K562 (cell line): ENCODE results near the gene EFEMP2.

Experiments
- CHCHD3 ChIP-seq: fragments of 250-450 bp; sonication (Bioruptor Pico); IDR thresholded peaks from 2 replicates; pipeline ENCODE4 v2.1.2; 2022; ENCODE audit warnings: mild to moderate bottlenecking
- FOSL1 ChIP-seq: fragments of 200-800 bp; sonication (Bioruptor generic); conservative IDR thresholded peaks from 2 replicates; pipeline ENCODE4 v1.6.1; 2016; ENCODE audit warnings: missing genetic modification characterization, missing compliant biosample characterization
- FOXA1 ChIP-seq: fragments of 450-650 bp; IDR thresholded peaks from 2 replicates; pipeline ENCODE4 v1.6.1; 2016; ENCODE audit warnings: mild to moderate bottlenecking, borderline replicate concordance
- GATA2 ChIP-seq: sonication (generic); formaldehyde crosslinking; IDR thresholded peaks from 2 replicates; pipeline ENCODE4 v1.4.0; 2020; ENCODE audit warnings: mild to moderate bottlenecking, missing genetic modification reagents
- LARP7 ChIP-seq: fragments of 450-650 bp; IDR thresholded peaks from 2 replicates; pipeline ENCODE4 v1.6.1; 2016
- MTA1 ChIP-seq: fragments of 450-650 bp; IDR thresholded peaks from 2 replicates; pipeline ENCODE4 v1.6.1; 2017; ENCODE audit warnings: borderline replicate concordance
- RAD21 ChIP-seq, 2 experiments: fragments of 250-450 bp in 1 of 2; fragments of 450-650 bp in 1 of 2; sonication (Bioruptor Pico) in 1 of 2; formaldehyde crosslinking in 1 of 2; IDR thresholded peaks in 1 of 2; conservative IDR thresholded peaks in 1 of 2; 2 replicates each; pipeline versions ENCODE4 v1.4.0 to v1.8.0; 2020 to 2022; ENCODE audit warnings: mild to moderate bottlenecking in 2 of 2, moderate library complexity in 1 of 2
- SMARCE1 ChIP-seq: fragments of 450-650 bp; IDR thresholded peaks from 2 replicates; pipeline ENCODE4 v1.7.1; 2016; ENCODE audit warnings: mild to moderate bottlenecking
- TCF7L2 ChIP-seq: fragments of 150-350 bp; IDR thresholded peaks from 2 replicates; pipeline ENCODE4 v1.6.1; 2016; ENCODE audit warnings: low read depth, mild to moderate bottlenecking, low read length, moderate library complexity
- ZKSCAN1 ChIP-seq: fragments of 150-350 bp; IDR thresholded peaks from 2 replicates; pipeline ENCODE4 v1.6.1; 2016; ENCODE audit warnings: low read depth, low read length
- TF ChIP-seq, protein P1 (sequence below), 3 experiments: IDR thresholded peaks in 2 of 3; conservative IDR thresholded peaks in 1 of 3; 2 replicates each; pipeline ENCODE4 v1.5.1; 2011 to 2012; ENCODE audit warnings: low read length in 3 of 3, mild to moderate bottlenecking in 3 of 3, control low read depth in 2 of 3, improper control_type of control experiment in 1 of 3, inconsistent platforms in 1 of 3, low read depth in 1 of 3, mixed read lengths in 1 of 3, moderate library complexity in 1 of 3; ENCODE audit not compliant: insufficient read depth in 2 of 3
- TF ChIP-seq, protein P2 (sequence below): fragments of 200-800 bp; sonication (Bioruptor generic); IDR thresholded peaks from 2 replicates; pipeline ENCODE4 v1.6.1; 2017; ENCODE audit warnings: missing genetic modification characterization, missing compliant biosample characterization
- TF ChIP-seq, protein P3 (sequence below): sonication (generic); formaldehyde crosslinking; IDR thresholded peaks from 2 replicates; pipeline ENCODE4 v1.9.0; 2022; ENCODE audit warnings: mild to moderate bottlenecking, missing genetic modification reagents
- TF ChIP-seq, protein P4 (sequence below): fragments of 450-650 bp; IDR thresholded peaks from 2 replicates; pipeline ENCODE4 v1.6.1; 2018; ENCODE audit not compliant: partially characterized antibody

DNA sequence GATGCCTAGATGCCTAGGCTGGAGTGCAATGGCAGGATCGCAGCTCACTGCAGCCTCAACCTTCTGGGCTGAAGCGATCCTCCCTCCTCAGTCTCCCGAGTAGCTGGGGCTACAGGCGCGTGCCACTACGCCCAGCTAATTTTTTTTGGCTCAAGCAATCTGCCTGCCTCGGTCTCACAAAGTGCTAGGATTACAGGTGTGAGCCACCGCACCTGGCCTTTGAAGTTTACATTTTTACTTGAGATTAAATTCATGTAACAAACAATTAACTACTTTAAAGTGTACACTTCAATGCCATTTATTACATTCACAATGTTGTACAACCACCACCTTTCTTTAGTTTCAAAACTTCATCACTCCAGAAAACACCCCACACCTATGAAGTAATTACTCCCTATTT, 31.1 kb upstream of the EFEMP2 start:
- TF ChIP-seq FOSL1 = no peak
- no peak for TF ChIP-seq SMARCE1
- no peak for TF ChIP-seq TCF7L2
- TF ChIP-seq RAD21 (CRISPR knock-in tag; conservative IDR thresholded peaks at IDR 0.05 in 1 of 2, IDR thresholded peaks at IDR 0.05 in 1 of 2) = no peak
- TF ChIP-seq, protein P1, sequence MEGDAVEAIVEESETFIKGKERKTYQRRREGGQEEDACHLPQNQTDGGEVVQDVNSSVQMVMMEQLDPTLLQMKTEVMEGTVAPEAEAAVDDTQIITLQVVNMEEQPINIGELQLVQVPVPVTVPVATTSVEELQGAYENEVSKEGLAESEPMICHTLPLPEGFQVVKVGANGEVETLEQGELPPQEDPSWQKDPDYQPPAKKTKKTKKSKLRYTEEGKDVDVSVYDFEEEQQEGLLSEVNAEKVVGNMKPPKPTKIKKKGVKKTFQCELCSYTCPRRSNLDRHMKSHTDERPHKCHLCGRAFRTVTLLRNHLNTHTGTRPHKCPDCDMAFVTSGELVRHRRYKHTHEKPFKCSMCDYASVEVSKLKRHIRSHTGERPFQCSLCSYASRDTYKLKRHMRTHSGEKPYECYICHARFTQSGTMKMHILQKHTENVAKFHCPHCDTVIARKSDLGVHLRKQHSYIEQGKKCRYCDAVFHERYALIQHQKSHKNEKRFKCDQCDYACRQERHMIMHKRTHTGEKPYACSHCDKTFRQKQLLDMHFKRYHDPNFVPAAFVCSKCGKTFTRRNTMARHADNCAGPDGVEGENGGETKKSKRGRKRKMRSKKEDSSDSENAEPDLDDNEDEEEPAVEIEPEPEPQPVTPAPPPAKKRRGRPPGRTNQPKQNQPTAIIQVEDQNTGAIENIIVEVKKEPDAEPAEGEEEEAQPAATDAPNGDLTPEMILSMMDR (IDR thresholded peaks at IDR 0.05 in 2 of 3, conservative IDR thresholded peaks at IDR 0.05 in 1 of 3; ENCODE audit: insufficient read depth in 2 of 3, low read depth in 1 of 3, low read length in 3 of 3) = no peak
- no peak for TF ChIP-seq GATA2
- TF ChIP-seq ZKSCAN1 = no peak
- TF ChIP-seq, protein P2, sequence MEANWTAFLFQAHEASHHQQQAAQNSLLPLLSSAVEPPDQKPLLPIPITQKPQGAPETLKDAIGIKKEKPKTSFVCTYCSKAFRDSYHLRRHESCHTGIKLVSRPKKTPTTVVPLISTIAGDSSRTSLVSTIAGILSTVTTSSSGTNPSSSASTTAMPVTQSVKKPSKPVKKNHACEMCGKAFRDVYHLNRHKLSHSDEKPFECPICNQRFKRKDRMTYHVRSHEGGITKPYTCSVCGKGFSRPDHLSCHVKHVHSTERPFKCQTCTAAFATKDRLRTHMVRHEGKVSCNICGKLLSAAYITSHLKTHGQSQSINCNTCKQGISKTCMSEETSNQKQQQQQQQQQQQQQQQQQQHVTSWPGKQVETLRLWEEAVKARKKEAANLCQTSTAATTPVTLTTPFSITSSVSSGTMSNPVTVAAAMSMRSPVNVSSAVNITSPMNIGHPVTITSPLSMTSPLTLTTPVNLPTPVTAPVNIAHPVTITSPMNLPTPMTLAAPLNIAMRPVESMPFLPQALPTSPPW (CRISPR knock-in tag) = no peak
- no peak for TF ChIP-seq MTA1
- TF ChIP-seq, protein P3, sequence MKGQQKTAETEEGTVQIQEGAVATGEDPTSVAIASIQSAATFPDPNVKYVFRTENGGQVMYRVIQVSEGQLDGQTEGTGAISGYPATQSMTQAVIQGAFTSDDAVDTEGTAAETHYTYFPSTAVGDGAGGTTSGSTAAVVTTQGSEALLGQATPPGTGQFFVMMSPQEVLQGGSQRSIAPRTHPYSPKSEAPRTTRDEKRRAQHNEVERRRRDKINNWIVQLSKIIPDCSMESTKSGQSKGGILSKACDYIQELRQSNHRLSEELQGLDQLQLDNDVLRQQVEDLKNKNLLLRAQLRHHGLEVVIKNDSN (CRISPR knock-in tag) = no peak
- TF ChIP-seq, protein P4, sequence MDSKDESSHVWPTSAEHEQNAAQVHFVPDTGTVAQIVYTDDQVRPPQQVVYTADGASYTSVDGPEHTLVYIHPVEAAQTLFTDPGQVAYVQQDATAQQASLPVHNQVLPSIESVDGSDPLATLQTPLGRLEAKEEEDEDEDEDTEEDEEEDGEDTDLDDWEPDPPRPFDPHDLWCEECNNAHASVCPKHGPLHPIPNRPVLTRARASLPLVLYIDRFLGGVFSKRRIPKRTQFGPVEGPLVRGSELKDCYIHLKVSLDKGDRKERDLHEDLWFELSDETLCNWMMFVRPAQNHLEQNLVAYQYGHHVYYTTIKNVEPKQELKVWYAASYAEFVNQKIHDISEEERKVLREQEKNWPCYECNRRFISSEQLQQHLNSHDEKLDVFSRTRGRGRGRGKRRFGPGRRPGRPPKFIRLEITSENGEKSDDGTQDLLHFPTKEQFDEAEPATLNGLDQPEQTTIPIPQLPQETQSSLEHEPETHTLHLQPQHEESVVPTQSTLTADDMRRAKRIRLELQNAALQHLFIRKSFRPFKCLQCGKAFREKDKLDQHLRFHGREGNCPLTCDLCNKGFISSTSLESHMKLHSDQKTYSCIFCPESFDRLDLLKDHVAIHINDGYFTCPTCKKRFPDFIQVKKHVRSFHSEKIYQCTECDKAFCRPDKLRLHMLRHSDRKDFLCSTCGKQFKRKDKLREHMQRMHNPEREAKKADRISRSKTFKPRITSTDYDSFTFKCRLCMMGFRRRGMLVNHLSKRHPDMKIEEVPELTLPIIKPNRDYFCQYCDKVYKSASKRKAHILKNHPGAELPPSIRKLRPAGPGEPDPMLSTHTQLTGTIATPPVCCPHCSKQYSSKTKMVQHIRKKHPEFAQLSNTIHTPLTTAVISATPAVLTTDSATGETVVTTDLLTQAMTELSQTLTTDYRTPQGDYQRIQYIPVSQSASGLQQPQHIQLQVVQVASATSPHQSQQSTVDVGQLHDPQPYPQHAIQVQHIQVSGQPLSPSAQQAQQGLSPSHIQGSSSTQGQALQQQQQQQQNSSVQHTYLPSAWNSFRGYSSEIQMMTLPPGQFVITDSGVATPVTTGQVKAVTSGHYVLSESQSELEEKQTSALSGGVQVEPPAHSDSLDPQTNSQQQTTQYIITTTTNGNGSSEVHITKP = no peak
- no peak for TF ChIP-seq CHCHD3 (CRISPR knock-in tag)
- no peak for TF ChIP-seq LARP7
- no peak for TF ChIP-seq FOXA1
